HG03025 (cell line): ENCODE results near the gene HPCAL4.

Experiments used
- ATAC-seq: cut with Tn5 transposase; IDR thresholded peaks from one replicate; pipeline ENCODE4 v1.9.1; 2021; ENCODE audit warnings: mild to moderate bottlenecking, moderate library complexity; ENCODE audit not compliant: unreplicated experiment, low FRiP score

HPCAL4 gene

DNA sequence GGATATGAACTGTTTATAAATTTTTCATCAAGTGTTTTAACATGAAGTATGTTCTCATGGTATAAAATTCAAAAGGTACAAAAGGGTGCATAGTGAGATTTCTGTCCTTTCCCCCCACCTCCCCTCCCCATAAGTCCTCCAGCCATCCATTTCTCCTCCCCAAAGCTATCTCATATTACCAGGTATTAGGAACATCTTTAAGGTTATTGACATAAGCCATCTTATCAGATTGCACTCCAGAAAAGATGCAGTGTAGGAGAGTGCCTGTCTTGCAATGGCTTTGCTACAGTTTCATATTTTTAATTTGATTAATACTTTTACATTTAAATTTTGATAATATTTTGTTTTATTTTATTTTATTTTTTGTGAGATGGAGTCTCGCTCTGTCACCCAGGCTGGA is 13.5 kb upstream of the HPCAL4 start:
- no peak for ATAC-seq

DNA sequence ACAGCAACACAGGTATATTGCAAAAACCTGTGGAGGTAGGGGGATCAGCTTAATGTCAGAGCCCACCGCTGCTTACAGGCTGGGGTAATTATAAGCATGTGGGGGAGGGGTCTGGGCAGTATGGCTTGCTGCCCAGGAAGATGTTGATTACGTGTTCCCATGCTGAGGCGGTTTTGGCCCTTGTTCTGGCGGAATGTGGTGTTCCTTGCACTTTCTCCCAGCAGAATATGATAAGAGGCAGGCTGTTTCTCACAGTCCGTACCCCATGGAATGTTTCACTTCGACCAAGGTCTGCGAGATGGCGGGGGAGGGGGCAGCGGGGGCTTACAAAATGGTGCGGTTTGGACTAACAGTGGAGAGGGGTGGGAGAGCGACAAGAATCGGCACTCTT is 9.8 kb upstream of the HPCAL4 start:
- no peak for ATAC-seq

DNA sequence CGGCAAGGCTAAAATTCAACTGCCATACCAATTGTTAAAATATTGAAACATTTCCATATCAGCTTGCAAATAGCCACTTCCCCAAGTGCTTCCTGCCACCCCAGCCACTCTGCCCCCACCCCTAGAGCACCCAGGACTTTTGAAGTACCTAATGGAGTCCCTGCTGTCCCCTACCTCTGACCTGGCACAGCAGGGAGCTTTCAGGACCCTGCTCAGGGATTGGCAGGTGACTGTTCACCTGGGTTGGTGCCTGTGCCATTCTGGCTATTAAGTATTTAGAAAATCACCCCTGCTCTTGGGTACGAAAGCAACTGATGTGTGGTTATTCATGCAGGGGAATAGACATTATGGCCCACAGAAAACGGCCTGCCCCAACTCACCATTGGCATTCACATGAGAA is 9.1 kb upstream of the HPCAL4 start:
- no peak for ATAC-seq

DNA sequence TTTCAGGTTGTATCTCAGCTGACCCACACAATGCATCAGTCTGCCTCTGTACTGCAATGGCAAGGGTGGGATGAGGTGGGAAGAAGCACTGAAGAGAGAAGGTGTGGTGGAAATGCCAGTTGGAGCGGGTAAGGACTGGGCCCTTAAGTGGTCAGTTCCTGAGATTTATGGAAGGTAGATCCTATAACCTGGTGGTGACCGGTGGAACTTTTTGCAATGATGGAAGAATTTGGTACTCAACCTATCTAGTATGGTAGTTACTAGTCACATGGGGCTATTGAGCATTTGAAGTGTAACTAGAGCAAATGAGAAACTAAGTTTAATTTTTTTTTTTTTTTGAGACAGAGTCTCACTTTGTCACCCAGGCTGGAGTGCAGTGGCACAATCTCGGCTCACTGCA is 8.2 kb upstream of the HPCAL4 start:
- ATAC-seq = no peak

DNA sequence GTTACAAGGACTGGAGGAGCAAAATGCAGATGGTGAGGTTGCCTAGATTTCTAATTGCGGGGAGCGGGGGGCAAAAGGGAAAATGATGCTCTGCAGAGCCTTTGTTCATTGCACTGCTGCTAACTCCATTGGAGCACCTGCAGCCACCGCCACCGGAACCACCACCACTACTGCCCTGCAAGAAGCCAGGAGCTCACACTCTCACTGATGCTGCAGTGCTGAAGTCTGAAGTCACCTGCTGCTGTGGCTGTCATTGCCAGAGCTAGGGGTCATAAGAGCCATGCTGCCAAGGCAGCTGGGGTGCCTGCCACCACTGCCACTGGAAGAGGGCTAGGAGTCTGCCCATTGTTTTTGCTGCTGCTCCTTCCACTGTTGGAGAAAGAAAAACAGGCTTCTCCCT is 7.3 kb upstream of the HPCAL4 start:
- ATAC-seq = no peak

DNA sequence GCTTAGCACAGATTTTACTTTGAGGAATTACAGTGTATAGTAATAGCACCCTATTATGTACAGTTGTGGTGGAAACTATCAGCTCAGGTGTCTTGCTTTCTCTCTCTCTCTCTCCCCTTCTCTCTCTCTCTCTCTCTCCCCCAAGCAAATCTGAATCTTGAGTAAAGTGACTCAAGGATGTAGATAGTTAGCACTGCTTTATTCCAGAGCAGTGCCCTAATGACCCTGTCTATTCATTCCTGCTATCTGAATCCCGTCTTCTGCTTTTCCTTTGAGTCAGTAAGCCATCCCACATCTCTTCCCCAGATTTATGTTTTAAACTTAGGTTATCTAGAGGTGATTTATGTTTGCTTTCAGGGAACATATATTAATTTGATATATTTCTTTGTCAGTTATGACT is 5.2 kb upstream of the HPCAL4 start:
- no peak for ATAC-seq

DNA sequence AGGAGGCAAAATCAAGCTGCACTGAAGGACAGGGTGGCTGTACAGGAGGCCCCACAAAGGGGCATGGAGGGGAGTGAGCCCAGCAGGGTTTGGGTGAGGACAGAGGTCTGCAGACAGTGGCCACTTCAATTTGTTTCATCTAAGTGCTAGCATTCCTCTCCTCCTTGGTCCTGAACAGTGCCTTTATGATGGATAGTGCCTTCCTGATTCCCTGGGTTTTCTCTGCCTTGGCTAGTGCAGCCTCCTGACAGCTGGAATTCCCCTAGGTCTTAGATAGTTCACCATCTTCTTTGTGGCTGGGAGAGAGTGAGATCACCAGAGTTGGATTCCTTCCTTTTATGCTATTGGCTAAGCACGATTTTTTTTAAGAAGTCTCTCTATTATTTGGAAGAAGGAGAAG is 3.8 kb upstream of the HPCAL4 start:
- no peak for ATAC-seq

DNA sequence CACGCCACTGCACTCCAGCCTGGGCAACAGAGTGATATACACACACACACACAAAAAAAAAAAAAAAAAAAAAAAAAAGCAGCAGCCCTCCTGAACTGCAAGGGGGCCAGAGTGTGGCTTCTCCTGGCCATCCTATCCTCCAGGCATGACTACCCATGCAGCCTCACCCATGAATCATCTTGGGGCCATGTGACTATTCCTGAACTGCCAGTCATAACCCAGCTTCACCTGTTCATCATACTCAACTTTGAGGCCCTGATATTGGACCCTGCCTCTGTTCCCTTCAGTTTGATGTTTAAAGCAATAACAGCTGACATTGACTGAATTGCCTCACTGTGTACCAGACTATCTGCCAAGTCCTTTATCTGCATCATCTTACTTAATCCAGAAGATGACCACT is 2.8 kb upstream of the HPCAL4 start:
- ATAC-seq = no peak

DNA sequence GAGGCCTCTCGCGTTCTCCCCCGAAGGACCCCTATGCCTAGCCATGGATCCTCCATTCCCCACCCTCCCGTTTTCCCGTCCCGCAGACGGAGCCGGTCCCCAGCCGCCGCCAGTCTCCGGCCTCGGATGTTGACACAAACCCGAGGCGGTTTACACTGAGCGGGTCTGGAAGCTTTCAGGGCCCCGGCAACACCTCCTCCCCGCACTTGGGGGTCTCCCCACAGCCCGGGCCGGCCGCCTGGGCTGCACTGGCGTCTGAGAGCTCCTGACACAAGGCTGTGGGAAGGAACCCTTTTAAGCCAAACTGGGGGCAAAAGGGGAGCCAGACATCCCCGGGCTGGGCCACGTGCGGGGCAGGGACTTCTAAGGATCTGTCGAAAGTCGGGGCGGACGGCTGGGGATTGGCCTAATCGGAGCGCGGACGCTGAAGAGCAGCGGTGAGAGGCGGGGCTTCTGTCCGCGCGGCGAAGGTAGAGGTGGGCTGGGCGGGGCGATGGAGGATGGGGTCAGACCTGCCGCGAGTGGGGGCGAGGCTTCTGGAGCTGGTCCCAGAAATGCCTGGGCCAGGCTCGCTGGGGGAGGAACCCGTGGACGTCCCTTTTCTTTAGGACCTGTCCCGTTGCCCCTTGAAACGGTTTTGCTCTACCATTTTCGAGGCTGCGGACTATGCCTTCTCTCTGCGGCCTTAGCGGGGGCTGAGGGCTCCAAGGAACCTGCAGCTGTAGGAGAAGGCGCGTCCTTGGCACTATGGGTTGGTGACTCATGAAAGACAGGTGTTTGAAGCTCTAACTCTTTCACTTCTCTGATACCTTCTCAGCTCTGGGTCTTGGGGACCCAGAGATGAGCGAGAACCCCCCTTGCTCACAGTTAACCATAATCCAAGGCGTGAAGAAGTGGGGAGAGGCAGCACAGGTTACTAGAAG is 1.2 kb upstream of the HPCAL4 start:
- ATAC-seq = no peak

DNA sequence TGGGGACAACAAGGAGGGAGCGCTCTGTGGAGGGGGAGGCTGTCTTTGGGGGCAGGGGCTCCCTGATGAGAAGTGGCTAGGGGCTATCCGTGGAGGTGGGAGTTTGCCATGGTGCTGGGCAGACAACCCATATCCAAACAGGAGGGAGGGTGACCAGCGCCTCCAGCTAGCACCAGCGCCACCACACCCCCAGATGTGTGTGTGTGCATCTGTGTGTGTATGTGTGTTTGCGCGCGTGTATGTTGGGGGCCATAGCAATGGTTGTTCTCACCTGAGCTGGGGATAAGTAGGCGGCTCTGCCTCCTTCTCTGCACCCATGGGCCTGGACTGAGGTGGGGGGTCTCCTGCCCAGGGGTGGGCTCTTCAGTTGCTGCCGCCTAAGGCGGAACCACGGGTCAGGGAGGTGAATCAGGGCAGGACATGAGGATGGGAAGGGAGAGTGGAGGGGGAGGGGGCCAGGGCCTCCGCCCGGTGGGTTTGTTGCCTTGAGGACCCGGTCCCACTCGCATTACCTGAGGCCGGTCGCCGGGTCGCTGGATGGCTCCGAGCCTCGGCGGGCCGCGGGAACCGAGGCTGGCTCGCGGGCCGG is 345 bp downstream of the HPCAL4 start:
- no peak for ATAC-seq

DNA sequence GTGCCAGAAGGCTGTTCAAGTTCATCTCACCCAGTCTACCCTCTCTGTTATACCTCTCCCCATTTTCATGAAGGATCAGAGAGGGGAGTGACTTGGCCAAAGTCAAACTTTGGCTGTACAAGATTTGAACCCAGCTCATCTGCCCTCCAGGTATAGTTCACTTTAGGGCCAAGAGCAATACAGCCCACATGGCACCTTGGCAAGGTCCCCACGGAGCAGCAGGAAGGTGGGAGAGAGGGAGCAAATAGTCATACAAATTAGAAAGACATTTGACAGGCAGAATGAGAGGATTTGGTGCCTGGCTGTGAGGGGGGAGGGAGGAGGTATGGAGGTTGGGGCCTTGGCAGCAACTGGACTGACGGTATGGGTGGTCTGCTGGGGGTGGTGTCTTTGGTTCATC is 1.0 kb downstream of the HPCAL4 start:
- no peak for ATAC-seq

DNA sequence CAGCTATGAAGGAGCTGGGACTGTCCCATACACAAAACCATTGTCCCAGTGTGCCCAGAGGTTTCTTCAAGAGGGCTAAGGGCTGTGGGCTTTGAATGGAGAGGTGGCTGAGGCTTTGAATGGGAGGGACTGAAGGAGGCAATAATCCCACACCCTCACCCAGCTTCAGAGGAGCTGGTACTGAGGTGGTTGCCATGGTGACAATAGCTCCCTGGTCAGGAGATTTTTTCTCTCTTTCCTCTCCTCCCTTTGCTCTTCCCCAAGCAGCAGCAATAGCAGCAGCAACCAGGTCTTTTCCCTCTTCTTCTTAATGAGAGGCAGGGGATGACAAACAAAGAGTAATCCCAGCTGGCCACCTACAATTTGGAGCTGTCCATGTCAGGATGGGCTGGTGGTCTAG is 1.6 kb downstream of the HPCAL4 start:
- no peak for ATAC-seq

DNA sequence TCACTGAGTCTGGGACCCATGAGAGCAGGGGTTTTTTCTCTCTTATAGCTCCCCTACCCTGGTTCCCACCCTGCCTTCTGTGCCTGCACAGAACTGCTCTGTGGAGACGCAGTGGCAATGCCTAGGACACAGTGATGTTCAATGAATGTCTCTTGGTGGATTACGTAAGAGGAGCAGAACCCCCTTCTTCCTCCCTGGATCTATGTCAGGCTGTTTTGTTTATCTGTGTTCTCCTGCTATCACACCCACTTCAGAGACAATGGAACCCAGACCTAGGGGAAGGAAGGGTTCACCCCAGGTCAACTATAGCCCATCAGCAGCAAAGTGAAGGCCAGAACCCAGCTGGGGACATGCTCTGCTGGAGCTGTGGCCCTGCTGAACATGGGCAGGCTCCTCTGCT is 2.0 kb downstream of the HPCAL4 start:
- ATAC-seq = no peak

DNA sequence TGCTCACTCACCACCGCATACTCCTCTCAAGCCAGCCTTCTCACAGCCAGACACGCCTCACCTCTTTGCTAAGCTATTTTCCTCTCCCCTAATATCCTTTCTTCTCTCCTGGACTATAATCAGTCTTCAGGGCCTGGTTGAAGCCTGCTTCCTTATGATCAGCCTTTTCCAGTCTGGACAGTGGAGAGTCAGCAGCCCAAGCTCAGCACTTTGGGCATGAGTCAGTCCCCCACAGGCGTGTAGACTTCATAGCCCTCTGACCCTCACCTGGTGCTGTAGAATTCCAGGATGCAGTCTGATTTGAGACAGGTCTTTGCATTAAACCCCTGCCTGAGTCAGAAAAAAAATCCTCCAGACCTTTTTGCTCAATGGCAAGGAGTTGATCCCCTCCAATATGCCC is 2.5 kb downstream of the HPCAL4 start:
- no peak for ATAC-seq

DNA sequence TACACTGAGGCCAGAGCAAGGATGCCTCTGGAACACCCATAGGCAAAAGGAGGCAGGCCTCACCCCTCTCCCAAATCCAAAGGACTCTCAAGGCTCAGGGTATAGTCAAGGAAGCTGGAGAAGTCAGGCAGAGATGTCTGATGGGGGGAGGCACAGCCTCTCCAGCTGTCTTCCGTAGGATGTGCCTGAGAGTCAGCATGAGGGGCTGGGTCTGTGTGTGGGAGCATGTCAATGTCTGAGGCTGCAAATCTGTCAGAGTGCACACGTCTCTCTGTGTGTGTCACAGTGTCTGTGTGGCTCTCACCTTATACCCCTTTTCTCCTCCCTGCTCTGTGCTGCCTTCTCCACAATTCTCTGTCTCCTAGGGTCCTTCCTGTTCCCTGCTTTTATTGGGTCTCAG is 4.0 kb downstream of the HPCAL4 start:
- no peak for ATAC-seq

DNA sequence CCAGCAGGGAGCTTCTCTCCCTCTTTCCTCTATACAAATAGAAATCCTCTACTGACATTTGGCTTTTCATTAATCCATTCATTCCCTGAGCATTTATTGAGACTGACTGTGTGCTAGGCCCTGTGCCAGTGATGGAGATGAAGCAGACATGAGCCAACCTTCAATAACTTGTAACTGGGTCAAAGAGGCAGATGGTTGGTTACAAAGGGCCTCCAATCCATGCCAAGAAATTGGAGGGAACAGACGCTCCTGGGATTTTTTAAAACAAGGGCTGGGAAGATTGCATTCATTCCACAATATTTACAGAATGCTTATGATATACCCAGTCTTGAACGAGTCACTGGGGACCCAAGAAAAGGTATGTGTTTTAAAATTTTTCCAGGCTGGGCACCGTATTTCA is 6.2 kb downstream of the HPCAL4 start:
- no peak for ATAC-seq

DNA sequence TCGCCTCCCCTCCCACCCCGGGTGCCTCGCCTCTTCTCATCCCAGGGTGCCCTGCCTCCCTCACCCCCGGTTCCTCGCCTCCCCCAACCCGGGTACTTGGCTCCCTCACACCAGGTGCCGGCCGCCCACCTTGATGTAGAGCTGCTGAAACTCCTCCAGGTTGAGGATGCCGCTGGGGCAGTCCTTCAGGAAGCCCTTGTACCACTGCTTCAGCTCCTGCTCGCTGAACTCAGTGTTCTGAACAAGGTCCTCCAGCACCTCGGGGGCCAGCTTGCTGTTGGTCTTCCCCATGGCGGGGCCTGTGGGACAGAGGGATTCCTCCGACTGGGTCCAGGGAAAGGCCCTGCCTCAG is 6.9 kb downstream of the HPCAL4 start:
- ATAC-seq = no peak

DNA sequence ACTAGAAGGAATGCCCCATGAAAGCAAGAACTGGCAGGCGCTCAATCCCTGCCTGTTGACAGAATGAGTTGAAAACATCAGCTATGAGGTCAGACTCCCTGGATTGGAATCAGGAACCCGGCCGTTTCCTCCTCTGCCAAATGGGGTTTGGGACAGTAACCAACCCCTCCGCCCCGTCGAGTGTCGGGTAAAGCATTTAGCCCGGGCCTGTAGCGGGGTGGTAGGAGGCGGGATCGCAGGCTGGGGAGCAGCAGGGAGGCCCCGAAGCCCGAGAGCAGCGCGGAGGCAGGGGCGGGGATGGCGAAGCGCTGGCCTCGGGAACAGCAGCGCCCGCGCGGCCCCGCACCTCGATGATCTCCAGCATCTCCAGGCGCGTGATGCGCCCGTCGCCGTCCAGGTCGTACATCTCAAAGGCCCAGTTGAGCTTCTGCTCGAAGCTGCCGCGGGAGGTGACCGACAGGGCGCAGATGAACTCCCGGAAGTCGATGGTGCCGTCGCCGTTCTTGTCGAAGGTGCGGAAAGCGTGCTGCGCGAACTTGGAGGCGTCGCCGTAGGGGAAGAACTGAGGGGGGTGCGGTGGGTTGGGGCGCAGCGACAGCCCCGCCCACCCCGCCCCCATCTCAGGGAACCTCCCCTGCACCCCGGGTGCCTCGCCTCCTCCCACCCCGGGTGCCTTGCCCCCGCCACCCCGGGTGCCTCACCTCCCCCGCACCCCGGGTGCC is 7.5 kb downstream of the HPCAL4 start:
- ATAC-seq = no peak

DNA sequence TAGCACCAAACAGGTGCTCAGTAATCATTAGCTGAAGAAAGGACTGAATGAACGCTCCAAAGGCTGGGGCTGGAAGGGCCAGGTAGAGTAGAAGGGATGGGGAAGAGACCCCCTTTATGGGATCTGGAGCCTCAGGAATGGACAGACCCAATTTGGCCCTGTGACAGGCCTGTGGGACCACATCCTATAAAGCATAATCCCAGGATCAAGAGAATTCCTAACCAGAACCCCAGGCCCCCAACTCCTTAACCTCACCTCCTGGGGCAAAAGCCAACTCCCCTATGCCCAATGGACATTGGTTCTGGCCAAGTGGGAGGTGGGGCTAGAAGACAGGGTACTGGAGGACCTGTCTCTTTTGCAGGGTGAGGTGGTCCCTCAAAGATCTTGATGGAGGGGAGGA is 9.2 kb downstream of the HPCAL4 start:
- no peak for ATAC-seq

DNA sequence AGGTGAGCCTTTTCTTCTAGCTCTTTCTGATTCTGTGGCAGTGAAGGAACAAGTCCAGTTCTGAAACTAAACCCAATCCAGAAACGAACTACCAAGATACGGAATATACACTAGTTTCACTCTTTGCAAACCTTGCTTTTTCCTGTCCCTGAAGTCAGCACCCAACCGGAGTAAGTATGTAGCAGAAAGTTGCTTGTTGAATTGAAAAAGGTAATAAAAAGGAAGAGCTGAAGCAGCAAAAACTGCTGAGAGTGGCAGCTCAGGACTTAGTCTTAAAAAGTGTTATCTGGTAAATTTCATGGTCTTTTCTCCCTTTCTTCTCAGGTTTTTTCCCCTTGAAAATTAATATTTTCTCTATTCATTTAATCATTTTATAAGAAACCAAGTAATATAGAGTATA is 9.9 kb downstream of the HPCAL4 start:
- no peak for ATAC-seq

DNA sequence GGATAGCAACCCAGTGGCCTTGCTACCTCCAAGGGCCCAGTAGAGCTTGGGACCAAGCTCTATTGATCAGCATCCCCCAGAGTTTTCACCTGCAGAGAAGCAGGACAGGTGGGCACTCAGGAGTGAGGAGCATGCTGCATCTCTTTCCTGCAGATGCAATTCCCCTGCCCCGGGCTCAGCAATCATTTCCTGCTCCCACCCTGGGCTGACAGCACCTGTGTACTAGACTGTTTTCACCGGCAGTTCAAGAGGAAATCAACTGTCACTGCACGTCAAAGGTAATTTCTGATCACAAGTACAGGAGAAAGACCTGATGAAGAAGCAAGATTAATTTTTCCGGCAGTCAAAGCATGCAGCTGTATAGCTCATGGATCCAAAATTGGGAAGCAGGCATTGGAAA is 10.5 kb downstream of the HPCAL4 start:
- no peak for ATAC-seq

DNA sequence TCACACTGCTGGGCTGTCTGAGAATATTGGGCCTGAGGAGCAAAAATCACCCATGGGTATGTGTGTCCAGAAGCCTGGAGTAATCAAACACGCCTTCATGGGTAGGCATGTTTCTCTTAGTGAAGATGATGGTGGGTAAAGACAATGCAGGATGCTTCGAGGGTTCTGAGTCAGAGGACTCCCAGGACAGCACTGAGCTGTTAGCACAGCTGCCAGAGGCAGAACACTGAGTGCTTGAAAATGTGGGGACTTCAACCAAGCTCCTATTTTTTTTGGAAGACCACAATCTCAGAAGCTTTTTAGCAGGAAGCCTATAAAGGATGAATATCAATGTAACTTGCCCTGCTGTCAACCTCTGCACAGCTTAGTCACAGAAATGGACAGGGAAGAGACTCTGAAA is 11.4 kb downstream of the HPCAL4 start:
- no peak for ATAC-seq
